GM12872 (cell line): ENCODE results near the gene SFRP5.

Source experiments
- CTCF ChIP-seq: IDR thresholded peaks from 3 replicates; pipeline ENCODE4 v1.5.1; 2011; ENCODE audit warnings: low read depth, mild to moderate bottlenecking, low read length, moderate library complexity; ENCODE audit not compliant: insufficient read depth

Gene SFRP5

DNA sequence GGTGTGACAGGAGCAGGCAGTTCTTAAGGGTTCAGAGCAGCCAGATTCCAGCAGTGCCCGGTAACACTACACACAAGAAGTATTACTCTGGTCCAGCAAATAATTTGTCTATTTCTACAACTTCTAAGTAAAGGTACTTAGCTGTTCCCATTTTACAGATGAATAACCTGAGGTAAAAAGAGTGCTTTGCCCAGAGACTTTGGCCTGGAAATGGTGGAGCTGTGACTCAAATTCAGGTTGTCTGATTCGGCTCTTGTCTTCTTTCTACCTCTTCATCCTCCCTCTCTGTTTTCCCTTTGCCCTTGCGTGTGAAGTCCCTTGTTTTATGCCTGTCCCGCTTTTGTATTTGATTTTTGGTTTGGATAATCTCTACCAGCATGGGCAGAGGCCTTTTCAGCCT, 17.1 kb downstream of the SFRP5 start:
- no peak for TF ChIP-seq CTCF

- TF ChIP-seq CTCF = no peak
Measured at GRCh38 chr10:97752956-97753355, 18.8 kb downstream of the SFRP5 start.

- no peak for TF ChIP-seq CTCF
Measured at GRCh38 chr10:97748116-97748515, 23.7 kb downstream of the SFRP5 start.

DNA sequence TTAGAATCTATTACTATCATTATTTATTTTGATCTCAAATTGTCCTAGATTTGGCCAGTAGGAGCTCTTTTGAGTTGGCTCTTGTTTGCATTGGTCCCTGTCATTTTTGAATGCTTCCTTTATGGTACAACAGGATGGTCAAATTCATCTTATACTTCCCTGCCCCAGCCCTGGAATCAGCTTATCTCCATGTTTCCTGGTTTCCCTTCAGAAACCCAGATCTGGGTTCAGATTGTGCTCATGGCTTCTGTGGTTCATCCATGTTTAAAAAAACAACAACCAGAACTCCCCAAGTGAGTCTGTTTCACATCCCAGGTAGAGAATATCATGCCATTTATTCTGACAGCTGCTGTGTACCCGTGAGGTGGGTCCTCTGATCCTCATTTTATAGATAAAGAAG, 24.2 kb downstream of the SFRP5 start:
- no peak for TF ChIP-seq CTCF

GRCh38 chr10:97744405-97745035, 27.3 kb downstream of the SFRP5 start:
- TF ChIP-seq CTCF = no peak

DNA sequence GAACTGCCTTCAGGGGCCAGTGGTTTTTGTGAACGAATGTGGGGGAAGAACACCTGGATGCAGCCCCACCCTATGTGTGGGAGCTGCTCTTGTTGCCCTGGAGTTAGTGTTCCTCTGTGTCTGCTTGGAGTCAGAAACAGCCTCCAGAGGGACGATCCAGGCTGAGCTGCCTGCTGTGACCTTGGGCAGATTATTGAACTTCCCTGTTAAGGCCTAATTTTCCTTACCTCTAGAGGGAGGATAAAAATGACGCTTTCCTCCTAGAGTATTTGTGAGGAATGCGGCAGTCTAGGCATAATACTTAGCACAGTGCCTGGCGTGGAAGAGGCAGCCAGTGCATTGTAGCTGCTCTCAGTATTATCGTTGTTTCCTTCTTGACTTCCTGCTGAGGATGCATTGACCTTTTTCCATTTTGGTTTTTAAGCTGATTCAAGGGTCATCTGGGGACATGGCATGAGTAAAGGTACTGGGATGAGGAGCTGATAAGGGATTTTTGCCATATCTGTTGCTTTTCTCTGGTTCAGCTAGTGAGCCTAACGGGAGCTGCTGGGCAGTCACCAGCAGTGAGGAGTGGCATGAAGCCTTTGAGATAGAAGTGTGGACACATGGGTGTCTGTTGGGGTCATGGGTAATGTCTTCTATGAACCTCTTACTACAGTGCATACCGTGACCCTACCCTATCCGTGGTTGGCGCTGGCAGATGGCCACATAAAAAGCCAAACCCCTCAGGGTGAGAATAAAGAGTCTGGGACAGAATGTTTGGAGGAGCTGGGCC, 28.4 kb downstream of the SFRP5 start:
- no peak for TF ChIP-seq CTCF

- no peak for TF ChIP-seq CTCF
Measured at GRCh38 chr10:97740613-97741012, 31.2 kb downstream of the SFRP5 start.
